IPS-18a (cell line): Measurements from ENCODE around the gene CD247.

ENCODE experiments used
- H3K27ac ChIP-seq: one replicate; pipeline ENCODE4 v1.5.1; 2013; ENCODE audit warnings: low read length
- H3K27me3 ChIP-seq: one replicate; pipeline ENCODE4 v1.6.1; 2013; ENCODE audit warnings: mild to moderate bottlenecking, low read length; ENCODE audit not compliant: control insufficient read depth, insufficient read depth
- H3K36me3 ChIP-seq: one replicate; pipeline ENCODE4 v1.6.1; 2013; ENCODE audit warnings: low read depth, low read length; ENCODE audit not compliant: control insufficient read depth
- H3K4me1 ChIP-seq: one replicate; pipeline ENCODE4 v1.6.1; 2013; ENCODE audit warnings: low read depth, low read length; ENCODE audit not compliant: control insufficient read depth
- H3K4me3 ChIP-seq: one replicate; pipeline ENCODE4 v1.5.1; 2013; ENCODE audit warnings: low read length
- H3K9ac ChIP-seq: one replicate; pipeline ENCODE4 v1.6.1; 2013; ENCODE audit warnings: mild to moderate bottlenecking, low read length, moderate library complexity
- H3K9me3 ChIP-seq: one replicate; pipeline ENCODE4 v1.6.1; 2013; ENCODE audit warnings: low read depth, low read length; ENCODE audit not compliant: control insufficient read depth

The CD247 gene

GRCh38 chr1:167504467-167504827, 13.9 kb downstream of the CD247 start:
- Histone ChIP-seq H3K27me3 (no peaks in the 10 kb centered on the region), H3K9ac (no peak overlapping the region)

GRCh38 chr1:167503626-167504466, 14.5 kb downstream of the CD247 start:
- Histone ChIP-seq H3K27me3 (no peaks in the 10 kb centered on the region), H3K4me1 (peaks cover 24% of the 10 kb centered on the region), H3K36me3 (no peaks in the 10 kb centered on the region), H3K4me3 (no peak overlapping the region), H3K9ac (no peak overlapping the region), H3K9me3 (no peaks in the 10 kb centered on the region), H3K27ac (no peak overlapping the region)

More at GRCh38 chr1:167504467-167504827, 13.9 kb downstream of the CD247 start:
- Histone ChIP-seq H3K4me1 (peaks cover 24% of the 10 kb centered on the region), H3K4me3 (no peak overlapping the region), H3K27ac (no peak overlapping the region), H3K9me3 (no peaks in the 10 kb centered on the region), H3K36me3 (no peaks in the 10 kb centered on the region)

- H3K9me3 ChIP-seq, result no peaks in the 10 kb centered on the region
- H3K36me3 ChIP-seq, result no peaks in the 10 kb centered on the region
- H3K27ac ChIP-seq, result no peak overlapping the region
- no peak overlapping the region for H3K9ac ChIP-seq
- no peak overlapping the region for H3K4me3 ChIP-seq
- H3K4me1 ChIP-seq, result peaks cover 24% of the 10 kb centered on the region
- H3K27me3 ChIP-seq, result no peaks in the 10 kb centered on the region
Observed at GRCh38 chr1:167502719-167503462, 15.4 kb downstream of the CD247 start.

- H3K27me3 ChIP-seq, result no peaks in the 10 kb centered on the region
Observed at GRCh38 chr1:167502192-167502551, 16.2 kb downstream of the CD247 start.

GRCh38 chr1:167501515-167502191, 16.7 kb downstream of the CD247 start:
- no peak overlapping the region for H3K27ac ChIP-seq
- no peaks in the 10 kb centered on the region for H3K36me3 ChIP-seq
- H3K9me3 ChIP-seq, result no peaks in the 10 kb centered on the region
- H3K4me1 ChIP-seq, result peaks cover 24% of the 10 kb centered on the region
- no peak overlapping the region for H3K4me3 ChIP-seq
- no peak overlapping the region for H3K9ac ChIP-seq
- no peaks in the 10 kb centered on the region for H3K27me3 ChIP-seq

More at GRCh38 chr1:167502192-167502551, 16.2 kb downstream of the CD247 start:
- Histone ChIP-seq H3K4me1 (peaks cover 24% of the 10 kb centered on the region), H3K36me3 (no peaks in the 10 kb centered on the region), H3K27ac (no peak overlapping the region), H3K4me3 (no peak overlapping the region), H3K9ac (no peak overlapping the region), H3K9me3 (no peaks in the 10 kb centered on the region)

- H3K4me3 ChIP-seq, result no peak overlapping the region
- no peaks in the 10 kb centered on the region for H3K27me3 ChIP-seq
- H3K4me1 ChIP-seq, result peaks cover 24% of the 10 kb centered on the region
- H3K9me3 ChIP-seq, result no peaks in the 10 kb centered on the region
- H3K9ac ChIP-seq, result no peak overlapping the region
- H3K27ac ChIP-seq, result no peak overlapping the region
- no peaks in the 10 kb centered on the region for H3K36me3 ChIP-seq
Observed at GRCh38 chr1:167500283-167500860, 18.0 kb downstream of the CD247 start.

GRCh38 chr1:167499664-167500101, 18.6 kb downstream of the CD247 start:
- H3K27ac ChIP-seq, result no peak overlapping the region
- no peaks in the 10 kb centered on the region for H3K9me3 ChIP-seq
- H3K4me3 ChIP-seq, result no peak overlapping the region
- peaks cover 24% of the 10 kb centered on the region for H3K4me1 ChIP-seq
- H3K36me3 ChIP-seq, result no peaks in the 10 kb centered on the region
- H3K9ac ChIP-seq, result no peak overlapping the region
- H3K27me3 ChIP-seq, result no peaks in the 10 kb centered on the region

GRCh38 chr1:167499106-167499505, 19.2 kb downstream of the CD247 start:
- Histone ChIP-seq H3K36me3 (no peaks in the 10 kb centered on the region), H3K27ac (no peak overlapping the region), H3K4me1 (peaks cover 20% of the 10 kb centered on the region), H3K4me3 (no peak overlapping the region), H3K9me3 (no peaks in the 10 kb centered on the region), H3K9ac (no peak overlapping the region), H3K27me3 (no peaks in the 10 kb centered on the region)

GRCh38 chr1:167496797-167497619, 21.3 kb downstream of the CD247 start:
- H3K36me3 ChIP-seq, result no peaks in the 10 kb centered on the region
- H3K27ac ChIP-seq, result no peak overlapping the region
- no peak overlapping the region for H3K4me3 ChIP-seq
- H3K9ac ChIP-seq, result no peak overlapping the region
- no peaks in the 10 kb centered on the region for H3K9me3 ChIP-seq
- peaks cover 7% of the 10 kb centered on the region for H3K4me1 ChIP-seq
- H3K27me3 ChIP-seq, result no peaks in the 10 kb centered on the region

- Histone ChIP-seq H3K9me3 (no peaks in the 10 kb centered on the region), H3K36me3 (no peaks in the 10 kb centered on the region), H3K9ac (no peak overlapping the region), H3K27ac (no peak overlapping the region), H3K27me3 (no peaks in the 10 kb centered on the region), H3K4me3 (no peak overlapping the region), H3K4me1 (peaks cover 26% of the 10 kb centered on the region)
Observed at GRCh38 chr1:167493372-167493771, 25.0 kb downstream of the CD247 start.
